ENCODE measurements around the gene RGS6. TPM values are rescaled to one million over a fixed set of nuclear protein-coding genes. Genes with fewer than 3 reads are reported as not detected.

Gene RGS6
- total and polyA plus RNA-seq, 2 donors (not counting 1 experiment from before 2014, with no cell fraction given), result not detected

DNA sequence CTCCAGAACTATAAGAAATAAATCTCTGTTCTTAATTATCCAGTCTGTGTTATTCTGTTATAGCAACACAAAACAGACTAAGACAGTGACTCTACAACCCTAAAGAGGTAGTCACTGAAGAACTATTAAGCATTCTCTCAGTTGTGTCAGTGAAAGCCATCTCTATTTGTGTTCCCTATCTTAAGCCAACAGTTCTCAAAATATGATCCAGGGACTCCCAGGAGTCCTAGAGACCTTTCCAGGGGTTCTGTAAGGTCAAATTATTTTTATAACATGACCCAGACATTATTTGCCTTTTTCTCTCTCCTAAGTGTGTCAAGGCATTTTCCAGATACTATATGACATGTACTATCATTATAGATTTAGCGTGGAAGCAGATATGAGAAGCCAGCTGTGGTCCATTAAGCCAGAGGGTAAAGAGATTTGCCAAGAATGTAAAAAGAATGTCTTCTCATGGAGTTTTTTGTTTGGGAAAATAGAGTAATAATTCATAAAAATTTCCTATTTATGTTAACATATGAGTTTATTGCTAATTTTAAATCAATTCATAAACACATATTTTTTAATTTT, 315.8 kb downstream of the RGS6 start:
- Histone ChIP-seq H3K9me3 (ENCODE audit: control insufficient read depth, insufficient read depth, low read depth, low read length) (no peaks in the 10 kb centered on the region), H2AFZ (ENCODE audit: low read length) (no peak overlapping the region), H3K36me3 (ENCODE audit: control insufficient read depth, insufficient read depth, low read length) (no peaks in the 10 kb centered on the region), H3K4me3 (replicated peaks in 1 of 4; ENCODE audit: control extremely low read depth in 1 of 4, insufficient read depth in 1 of 4, low read depth in 3 of 4, low read length in 4 of 4) (no peak overlapping the region), H4K20me1 (ENCODE audit: control insufficient read depth, extremely low read depth, insufficient read depth, low read length) (no peaks in the 10 kb centered on the region), H3K79me2 (ENCODE audit: control insufficient read depth, insufficient read depth, low read length) (no peaks in the 10 kb centered on the region), H3K9ac (ENCODE audit: insufficient read depth, low read length) (no peak overlapping the region), H3K27me3 (ENCODE audit: control insufficient read depth, insufficient read depth, low read length) (no peaks in the 10 kb centered on the region), H3K27ac (ENCODE audit: insufficient read depth, low read length) (no peak overlapping the region), H3K4me1 (ENCODE audit: control insufficient read depth, extremely low read depth, insufficient read depth, low read length) (no peaks in the 10 kb centered on the region), H3K4me2 (ENCODE audit: extremely low read depth, insufficient read depth, low read length) (no peak overlapping the region)
- TF ChIP-seq EZH2 (IDR thresholded peaks at IDR 0.05; ENCODE audit: low read length, missing control alignments), result no peak
- TF ChIP-seq, protein P1, sequence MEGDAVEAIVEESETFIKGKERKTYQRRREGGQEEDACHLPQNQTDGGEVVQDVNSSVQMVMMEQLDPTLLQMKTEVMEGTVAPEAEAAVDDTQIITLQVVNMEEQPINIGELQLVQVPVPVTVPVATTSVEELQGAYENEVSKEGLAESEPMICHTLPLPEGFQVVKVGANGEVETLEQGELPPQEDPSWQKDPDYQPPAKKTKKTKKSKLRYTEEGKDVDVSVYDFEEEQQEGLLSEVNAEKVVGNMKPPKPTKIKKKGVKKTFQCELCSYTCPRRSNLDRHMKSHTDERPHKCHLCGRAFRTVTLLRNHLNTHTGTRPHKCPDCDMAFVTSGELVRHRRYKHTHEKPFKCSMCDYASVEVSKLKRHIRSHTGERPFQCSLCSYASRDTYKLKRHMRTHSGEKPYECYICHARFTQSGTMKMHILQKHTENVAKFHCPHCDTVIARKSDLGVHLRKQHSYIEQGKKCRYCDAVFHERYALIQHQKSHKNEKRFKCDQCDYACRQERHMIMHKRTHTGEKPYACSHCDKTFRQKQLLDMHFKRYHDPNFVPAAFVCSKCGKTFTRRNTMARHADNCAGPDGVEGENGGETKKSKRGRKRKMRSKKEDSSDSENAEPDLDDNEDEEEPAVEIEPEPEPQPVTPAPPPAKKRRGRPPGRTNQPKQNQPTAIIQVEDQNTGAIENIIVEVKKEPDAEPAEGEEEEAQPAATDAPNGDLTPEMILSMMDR (conservative IDR thresholded peaks at IDR 0.05 in 1 of 2, IDR thresholded peaks at IDR 0.05 in 1 of 2; ENCODE audit: low read depth in 1 of 2, low read length in 2 of 2), result no peak
- DNase-seq (ENCODE audit: low read depth in 2 of 2), result no peak

DNA sequence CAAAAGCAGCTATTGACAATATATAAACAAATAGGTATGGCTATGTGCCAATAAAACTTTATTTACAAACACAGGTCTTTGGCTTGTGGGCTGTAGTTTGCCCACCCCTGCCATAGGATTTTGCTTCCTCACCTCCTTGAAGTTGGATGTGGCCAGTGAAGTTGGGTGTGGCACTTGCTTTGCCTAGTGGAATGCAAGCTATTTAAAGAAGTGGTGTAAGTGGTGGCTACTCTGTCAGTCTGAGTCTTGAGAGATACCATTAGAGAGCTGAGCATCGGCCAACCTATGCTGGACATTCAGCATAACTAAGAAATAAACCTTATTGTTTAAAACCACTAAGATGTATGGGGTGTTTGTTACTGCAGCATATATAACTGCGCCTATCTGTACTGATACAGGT, 321.3 kb downstream of the RGS6 start:
- no peak overlapping the region for H3K27ac ChIP-seq (ENCODE audit: insufficient read depth, low read length)
- TF ChIP-seq, protein P1 (conservative IDR thresholded peaks at IDR 0.05 in 1 of 2, IDR thresholded peaks at IDR 0.05 in 1 of 2; ENCODE audit: low read depth in 1 of 2, low read length in 2 of 2), result no peak
- no peak for TF ChIP-seq EZH2 (IDR thresholded peaks at IDR 0.05; ENCODE audit: low read length, missing control alignments)
- no peak for DNase-seq (ENCODE audit: low read depth in 2 of 2)
- no peaks in the 10 kb centered on the region for H3K9me3 ChIP-seq (ENCODE audit: control insufficient read depth, insufficient read depth, low read depth, low read length)
- H2AFZ ChIP-seq (ENCODE audit: low read length), result no peak overlapping the region
- H3K36me3 ChIP-seq (ENCODE audit: control insufficient read depth, insufficient read depth, low read length), result no peaks in the 10 kb centered on the region
- H3K4me2 ChIP-seq (ENCODE audit: extremely low read depth, insufficient read depth, low read length), result no peak overlapping the region
- no peaks in the 10 kb centered on the region for H3K4me1 ChIP-seq (ENCODE audit: control insufficient read depth, extremely low read depth, insufficient read depth, low read length)
- H3K27me3 ChIP-seq (ENCODE audit: control insufficient read depth, insufficient read depth, low read length), result no peaks in the 10 kb centered on the region
- no peaks in the 10 kb centered on the region for H3K79me2 ChIP-seq (ENCODE audit: control insufficient read depth, insufficient read depth, low read length)
- no peak overlapping the region for H3K9ac ChIP-seq (ENCODE audit: insufficient read depth, low read length)
- no peaks in the 10 kb centered on the region for H4K20me1 ChIP-seq (ENCODE audit: control insufficient read depth, extremely low read depth, insufficient read depth, low read length)
- no peak overlapping the region for H3K4me3 ChIP-seq (replicated peaks in 1 of 4; ENCODE audit: control extremely low read depth in 1 of 4, insufficient read depth in 1 of 4, low read depth in 3 of 4, low read length in 4 of 4)

GRCh38 chr14:72254202-72254936, 322.1 kb downstream of the RGS6 start:
- Histone ChIP-seq H3K27me3 (ENCODE audit: control insufficient read depth, insufficient read depth, low read length) (no peaks in the 10 kb centered on the region), H3K4me2 (ENCODE audit: extremely low read depth, insufficient read depth, low read length) (no peak overlapping the region), H4K20me1 (ENCODE audit: control insufficient read depth, extremely low read depth, insufficient read depth, low read length) (no peaks in the 10 kb centered on the region), H3K4me3 (replicated peaks in 1 of 4; ENCODE audit: control extremely low read depth in 1 of 4, insufficient read depth in 1 of 4, low read depth in 3 of 4, low read length in 4 of 4) (no peak overlapping the region), H2AFZ (ENCODE audit: low read length) (no peak overlapping the region), H3K4me1 (ENCODE audit: control insufficient read depth, extremely low read depth, insufficient read depth, low read length) (no peaks in the 10 kb centered on the region), H3K9ac (ENCODE audit: insufficient read depth, low read length) (no peak overlapping the region), H3K79me2 (ENCODE audit: control insufficient read depth, insufficient read depth, low read length) (no peaks in the 10 kb centered on the region), H3K9me3 (ENCODE audit: control insufficient read depth, insufficient read depth, low read depth, low read length) (no peaks in the 10 kb centered on the region), H3K36me3 (ENCODE audit: control insufficient read depth, insufficient read depth, low read length) (no peaks in the 10 kb centered on the region), H3K27ac (ENCODE audit: insufficient read depth, low read length) (no peak overlapping the region)
- TF ChIP-seq EZH2 (IDR thresholded peaks at IDR 0.05; ENCODE audit: low read length, missing control alignments), result no peak
- TF ChIP-seq, protein P1 (conservative IDR thresholded peaks at IDR 0.05 in 1 of 2, IDR thresholded peaks at IDR 0.05 in 1 of 2; ENCODE audit: low read depth in 1 of 2, low read length in 2 of 2), result no peak
- DNase-seq (ENCODE audit: low read depth in 2 of 2), result no peak

Data from fibroblast of lung (primary cell).